ENCODE measurements around the gene DIP2C. TPM values are rescaled to one million over a fixed set of nuclear protein-coding genes. Genes with fewer than 3 reads are reported as not detected.

DIP2C gene
- total and polyA plus RNA-seq, 3 donors from 2014 or later = 14.9 to 43.4 (median 30.1) TPM

GRCh38 chr10:339038-339391 lies 350.5 kb downstream of the DIP2C start:
- no peak overlapping the region for H3K4me3 ChIP-seq
- intact Hi-C loops (cut with DNase I; ENCODE audit: low total_unique reads) = no loop called here
- no peaks in the 10 kb centered on the region for H3K4me1 ChIP-seq
- no peak for TF ChIP-seq POLR2A (IDR thresholded peaks at IDR 0.05)
- TF ChIP-seq CTCF (IDR thresholded peaks at IDR 0.05) = no peak
- whole genome bisulfite sequencing, 2 donors = 83 to 85% methylated on average over 2 of the region's 2 CpGs
- no peaks in the 10 kb centered on the region for H3K9me3 ChIP-seq
- no peak for DNase-seq
- no peaks in the 10 kb centered on the region for H3K27me3 ChIP-seq
- H3K36me3 ChIP-seq (ENCODE audit: low read depth, missing control alignments) = no peaks in the 10 kb centered on the region
- no peak overlapping the region for H3K27ac ChIP-seq

DNA sequence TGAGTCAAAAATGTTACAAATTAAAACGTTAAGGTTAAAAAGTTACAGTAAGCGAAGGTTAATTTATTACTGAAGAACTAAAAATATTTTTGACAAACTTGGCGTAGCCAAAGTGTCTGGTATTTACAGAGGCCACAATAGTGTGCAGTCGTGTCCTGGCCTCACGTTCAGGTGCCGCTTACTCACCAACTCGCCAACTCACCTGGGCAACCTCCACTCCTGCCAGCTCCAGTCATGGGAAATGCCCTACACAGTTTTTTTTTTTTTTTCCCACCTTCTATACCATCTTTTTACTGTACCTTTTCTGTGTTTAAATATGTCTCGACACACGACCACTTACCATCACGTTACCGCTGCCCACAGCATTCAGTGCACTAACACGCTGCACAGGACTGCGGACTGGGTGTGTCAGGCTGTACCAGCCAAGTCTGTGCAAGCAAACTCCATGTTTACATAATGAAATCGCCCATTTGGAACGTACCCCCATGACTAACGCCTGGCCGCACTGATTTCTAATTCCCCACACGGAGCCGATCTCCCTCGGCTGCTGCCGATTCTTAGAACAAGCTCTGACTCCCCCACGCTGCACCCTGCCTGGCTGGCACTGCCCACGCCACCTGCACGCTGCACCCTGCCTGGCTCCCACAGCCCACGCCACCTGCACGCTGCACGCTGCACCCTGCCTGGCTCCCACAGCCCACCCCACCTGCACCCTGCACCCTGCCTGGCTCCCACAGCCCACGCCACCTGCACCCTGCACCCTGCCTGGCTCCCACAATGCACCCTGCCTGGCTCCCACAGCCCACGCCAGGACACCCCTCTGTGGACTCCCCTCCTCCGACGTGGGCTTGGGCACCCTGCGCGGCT lies 351.1 kb downstream of the DIP2C start:
- Histone ChIP-seq H3K36me3 (ENCODE audit: low read depth, missing control alignments) (no peaks in the 10 kb centered on the region), H3K27ac (no peak overlapping the region), H3K4me1 (no peaks in the 10 kb centered on the region), H3K9me3 (no peaks in the 10 kb centered on the region), H3K27me3 (no peaks in the 10 kb centered on the region), H3K4me3 (no peak overlapping the region)
- whole genome bisulfite sequencing, 2 donors = 81% methylated on average over 33 of the region's 33 CpGs
- TF ChIP-seq CTCF (IDR thresholded peaks at IDR 0.05) = no peak
- no peak for TF ChIP-seq POLR2A (IDR thresholded peaks at IDR 0.05)
- intact Hi-C loops (cut with DNase I; ENCODE audit: low total_unique reads) = no loop called here
- DNase-seq = no peak

DNA sequence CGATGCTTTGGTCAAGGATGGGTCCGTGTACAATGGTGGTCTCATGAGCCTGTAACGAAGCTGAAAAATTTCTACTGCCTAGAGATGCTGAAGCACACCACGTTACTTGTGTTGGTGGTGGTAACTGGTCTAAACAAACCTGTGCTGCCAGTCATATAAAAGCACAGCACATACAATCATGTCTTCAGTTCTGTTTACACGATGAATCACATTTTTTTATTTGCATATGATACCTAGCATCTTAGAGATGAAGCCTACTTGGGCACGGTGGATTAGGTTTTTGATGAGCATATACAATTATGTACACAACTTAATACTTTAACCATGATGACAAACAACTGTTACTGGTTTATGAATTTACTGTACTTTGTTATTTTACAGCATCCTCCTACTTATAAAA lies 353.2 kb downstream of the DIP2C start:
- intact Hi-C loops (cut with DNase I; ENCODE audit: low total_unique reads) = no loop called here
- H3K36me3 ChIP-seq (ENCODE audit: low read depth, missing control alignments) = no peaks in the 10 kb centered on the region

GRCh38 chr10:335151-335800 lies 354.2 kb downstream of the DIP2C start:
- no peak for DNase-seq
- H3K4me3 ChIP-seq = no peak overlapping the region
- H3K9me3 ChIP-seq = no peaks in the 10 kb centered on the region
- WGBS, 2 donors = 93 to 95% methylated on average over 14 of the region's 14 CpGs
- TF ChIP-seq POLR2A (IDR thresholded peaks at IDR 0.05) = no peak
- TF ChIP-seq CTCF (IDR thresholded peaks at IDR 0.05) = no peak
- no peaks in the 10 kb centered on the region for H3K4me1 ChIP-seq
- no peaks in the 10 kb centered on the region for H3K27me3 ChIP-seq
- intact Hi-C loops (cut with DNase I; ENCODE audit: low total_unique reads) = no loop called here
- H3K27ac ChIP-seq = no peak overlapping the region
- H3K36me3 ChIP-seq (ENCODE audit: low read depth, missing control alignments) = no peaks in the 10 kb centered on the region

More for the DNA sequence above, 353.2 kb downstream of the DIP2C start:
- 92 to 96% methylated on average over 6 of the region's 6 CpGs for WGBS, 2 donors
- Histone ChIP-seq H3K27me3 (no peaks in the 10 kb centered on the region), H3K9me3 (no peaks in the 10 kb centered on the region), H3K4me1 (no peaks in the 10 kb centered on the region), H3K27ac (no peak overlapping the region), H3K4me3 (no peak overlapping the region)
- TF ChIP-seq CTCF (IDR thresholded peaks at IDR 0.05) (no peak), POLR2A (IDR thresholded peaks at IDR 0.05) (no peak)
- DNase-seq = no peak

All from testis (tissue), 3 donors.